ENCODE measurements around the gene CTCFL.

The CTCFL gene

DNA sequence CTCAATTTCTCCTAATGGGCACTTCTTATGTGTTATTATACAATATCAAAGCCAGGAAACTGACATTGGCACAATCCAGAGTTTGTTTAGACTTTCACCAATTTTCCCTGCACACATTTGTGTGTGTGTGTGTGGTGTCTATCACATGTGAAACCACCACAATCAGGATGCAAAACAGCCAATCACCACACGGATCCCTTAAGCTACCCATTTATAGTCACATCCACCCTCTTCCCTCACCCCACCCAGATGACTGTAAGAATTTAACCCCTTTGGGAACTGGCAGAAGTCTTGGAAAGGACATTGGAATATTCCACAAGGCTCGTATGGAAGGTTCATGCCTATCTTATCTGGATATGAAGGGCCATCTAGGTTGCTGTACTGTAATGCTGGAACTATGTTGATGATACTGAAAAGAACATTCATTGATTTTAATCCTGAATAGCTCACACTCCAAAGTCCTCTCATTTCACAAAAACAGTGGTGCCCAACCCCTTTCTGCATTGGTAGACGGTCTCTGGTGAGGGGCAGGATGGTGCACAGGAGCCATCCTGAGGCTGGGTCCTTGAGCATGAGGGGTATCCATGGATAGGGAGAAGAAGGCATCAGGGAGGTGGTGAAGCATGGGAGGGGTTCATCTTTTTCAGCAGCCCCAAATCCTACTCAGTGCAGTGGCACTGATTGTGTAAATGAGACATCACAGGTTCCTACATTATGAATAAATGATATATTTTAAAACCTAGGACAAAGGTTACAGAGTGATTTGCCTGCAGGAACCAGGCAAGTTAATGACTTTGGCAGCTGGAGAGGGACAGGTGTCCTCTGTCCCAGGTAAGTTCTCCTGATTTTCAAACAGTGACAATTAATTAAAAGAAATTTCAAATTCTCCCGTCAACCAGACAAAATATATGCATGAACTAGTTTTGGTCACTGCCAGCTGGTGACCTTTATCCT, 12.1 kb upstream of the CTCFL start:
- Histone ChIP-seq H3K27me3 (ENCODE audit: insufficient read depth, low read length, poor library complexity) (peaks cover 34% of the 10 kb centered on the region), H3K27ac (ENCODE audit: low read length) (no peak overlapping the region), H3K36me3 (ENCODE audit: insufficient read depth, low read length) (no peaks in the 10 kb centered on the region), H4K20me1 (ENCODE audit: insufficient read depth, low read length) (no peaks in the 10 kb centered on the region), H3K9ac (ENCODE audit: low read depth, low read length) (no peak overlapping the region), H3K9me3 (ENCODE audit: insufficient read depth, low read length, severe bottlenecking) (no peaks in the 10 kb centered on the region), H2AFZ (ENCODE audit: low read depth, low read length) (no peak overlapping the region), H3K4me3 (ENCODE audit: low read depth in 1 of 2, low read length in 2 of 2) (no peak overlapping the region), H3K79me2 (ENCODE audit: insufficient read depth, low read length) (no peaks in the 10 kb centered on the region), H3K4me1 (ENCODE audit: insufficient read depth, low read length) (no peaks in the 10 kb centered on the region), H3K4me2 (ENCODE audit: insufficient read depth, low read length) (no peak overlapping the region)
- DNase-seq (no peak), ATAC-seq (ENCODE audit: insufficient read depth, low read depth) (no peak)
- no peak for TF ChIP-seq EZH2 (IDR thresholded peaks at IDR 0.05; ENCODE audit: borderline replicate concordance, low read depth, low read length, severe bottlenecking)
- TF ChIP-seq, protein P1, sequence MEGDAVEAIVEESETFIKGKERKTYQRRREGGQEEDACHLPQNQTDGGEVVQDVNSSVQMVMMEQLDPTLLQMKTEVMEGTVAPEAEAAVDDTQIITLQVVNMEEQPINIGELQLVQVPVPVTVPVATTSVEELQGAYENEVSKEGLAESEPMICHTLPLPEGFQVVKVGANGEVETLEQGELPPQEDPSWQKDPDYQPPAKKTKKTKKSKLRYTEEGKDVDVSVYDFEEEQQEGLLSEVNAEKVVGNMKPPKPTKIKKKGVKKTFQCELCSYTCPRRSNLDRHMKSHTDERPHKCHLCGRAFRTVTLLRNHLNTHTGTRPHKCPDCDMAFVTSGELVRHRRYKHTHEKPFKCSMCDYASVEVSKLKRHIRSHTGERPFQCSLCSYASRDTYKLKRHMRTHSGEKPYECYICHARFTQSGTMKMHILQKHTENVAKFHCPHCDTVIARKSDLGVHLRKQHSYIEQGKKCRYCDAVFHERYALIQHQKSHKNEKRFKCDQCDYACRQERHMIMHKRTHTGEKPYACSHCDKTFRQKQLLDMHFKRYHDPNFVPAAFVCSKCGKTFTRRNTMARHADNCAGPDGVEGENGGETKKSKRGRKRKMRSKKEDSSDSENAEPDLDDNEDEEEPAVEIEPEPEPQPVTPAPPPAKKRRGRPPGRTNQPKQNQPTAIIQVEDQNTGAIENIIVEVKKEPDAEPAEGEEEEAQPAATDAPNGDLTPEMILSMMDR (IDR thresholded peaks at IDR 0.05; ENCODE audit: borderline replicate concordance, extremely low read depth, low read length, poor library complexity, severe bottlenecking) = no peak

DNA sequence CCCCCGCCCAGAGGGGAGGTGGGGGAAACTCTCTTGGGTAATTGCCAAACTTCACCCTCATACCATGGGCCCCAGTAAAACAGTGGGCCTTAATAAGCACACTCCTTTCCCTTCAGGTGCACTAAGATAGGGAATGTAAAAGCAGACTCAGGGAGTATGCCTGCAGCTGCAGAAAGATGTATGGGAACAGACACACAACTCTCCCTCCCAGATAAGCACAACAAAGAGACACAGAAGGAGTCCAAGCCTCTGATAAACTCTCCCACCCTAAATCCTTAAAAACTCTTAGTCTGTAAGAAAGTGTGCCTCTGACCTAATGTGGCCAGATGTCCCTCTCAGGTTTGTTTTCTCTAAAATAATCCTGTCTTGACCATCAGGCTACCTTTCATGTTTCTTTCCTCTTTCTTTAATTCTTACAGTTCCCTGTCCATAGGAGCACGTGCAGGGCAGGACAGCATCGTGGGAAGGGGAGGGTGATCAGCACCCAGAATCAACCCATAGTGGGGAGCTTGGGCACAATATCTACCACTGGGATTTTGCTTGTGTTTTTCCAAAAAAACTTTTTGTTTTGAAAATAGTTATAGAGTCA, 11.3 kb upstream of the CTCFL start:
- H3K4me3 ChIP-seq (ENCODE audit: low read depth in 1 of 2, low read length in 2 of 2) = no peak overlapping the region
- DNase-seq (no peak), ATAC-seq (ENCODE audit: insufficient read depth, low read depth) (no peak)
- peaks cover 38% of the 10 kb centered on the region for H3K27me3 ChIP-seq (ENCODE audit: insufficient read depth, low read length, poor library complexity)
- no peak overlapping the region for H2AFZ ChIP-seq (ENCODE audit: low read depth, low read length)
- no peaks in the 10 kb centered on the region for H3K79me2 ChIP-seq (ENCODE audit: insufficient read depth, low read length)
- H3K9ac ChIP-seq (ENCODE audit: low read depth, low read length) = no peak overlapping the region
- no peak overlapping the region for H3K4me2 ChIP-seq (ENCODE audit: insufficient read depth, low read length)
- TF ChIP-seq EZH2 (IDR thresholded peaks at IDR 0.05; ENCODE audit: borderline replicate concordance, low read depth, low read length, severe bottlenecking) = no peak
- TF ChIP-seq, protein P1 (IDR thresholded peaks at IDR 0.05; ENCODE audit: borderline replicate concordance, extremely low read depth, low read length, poor library complexity, severe bottlenecking) = no peak
- no peaks in the 10 kb centered on the region for H3K9me3 ChIP-seq (ENCODE audit: insufficient read depth, low read length, severe bottlenecking)
- no peaks in the 10 kb centered on the region for H3K36me3 ChIP-seq (ENCODE audit: insufficient read depth, low read length)
- H3K27ac ChIP-seq (ENCODE audit: low read length) = no peak overlapping the region
- no peaks in the 10 kb centered on the region for H3K4me1 ChIP-seq (ENCODE audit: insufficient read depth, low read length)
- no peaks in the 10 kb centered on the region for H4K20me1 ChIP-seq (ENCODE audit: insufficient read depth, low read length)

DNA sequence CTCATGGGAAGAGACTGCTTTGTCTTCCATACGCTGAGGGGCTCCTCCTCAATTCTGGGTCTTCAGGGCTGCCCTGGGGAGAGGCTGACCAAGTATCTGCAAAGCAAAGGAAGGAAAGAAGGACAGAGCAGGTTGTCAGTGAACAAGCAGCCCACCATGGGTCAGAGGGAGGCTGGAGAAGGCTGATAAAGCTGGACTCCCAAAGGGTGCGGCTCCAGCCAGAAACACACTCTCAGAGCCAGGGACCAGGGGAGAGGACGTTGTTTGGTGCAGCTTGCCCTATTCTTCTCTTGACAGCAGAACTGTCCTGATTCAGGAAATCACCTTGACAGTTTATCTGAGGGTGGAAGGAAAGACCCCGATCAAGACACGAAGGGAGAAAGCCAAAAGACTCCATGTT, 10.4 kb upstream of the CTCFL start:
- Histone ChIP-seq H3K27ac (ENCODE audit: low read length) (no peak overlapping the region), H3K9me3 (ENCODE audit: insufficient read depth, low read length, severe bottlenecking) (no peaks in the 10 kb centered on the region), H3K4me1 (ENCODE audit: insufficient read depth, low read length) (no peaks in the 10 kb centered on the region), H3K79me2 (ENCODE audit: insufficient read depth, low read length) (no peaks in the 10 kb centered on the region), H4K20me1 (ENCODE audit: insufficient read depth, low read length) (no peaks in the 10 kb centered on the region), H3K27me3 (ENCODE audit: insufficient read depth, low read length, poor library complexity) (peaks cover 35% of the 10 kb centered on the region), H3K4me3 (ENCODE audit: low read depth in 1 of 2, low read length in 2 of 2) (no peak overlapping the region), H2AFZ (ENCODE audit: low read depth, low read length) (no peak overlapping the region), H3K4me2 (ENCODE audit: insufficient read depth, low read length) (no peak overlapping the region), H3K36me3 (ENCODE audit: insufficient read depth, low read length) (no peaks in the 10 kb centered on the region), H3K9ac (ENCODE audit: low read depth, low read length) (no peak overlapping the region)
- no peak for TF ChIP-seq EZH2 (IDR thresholded peaks at IDR 0.05; ENCODE audit: borderline replicate concordance, low read depth, low read length, severe bottlenecking)
- TF ChIP-seq, protein P1 (IDR thresholded peaks at IDR 0.05; ENCODE audit: borderline replicate concordance, extremely low read depth, low read length, poor library complexity, severe bottlenecking) = no peak
- DNase-seq (no peak), ATAC-seq (ENCODE audit: insufficient read depth, low read depth) (no peak)

All from DND-41 (cell line).